ENCODE measurements around the gene DKKL1.

GRCh38 chr19:49417088-49417487 lies 53.4 kb downstream of the DKKL1 start:
- no peak for TF ChIP-seq YY1 (IDR thresholded peaks at IDR 0.05; ENCODE audit: low read depth)
- no peak for TF ChIP-seq EGR1 (IDR thresholded peaks at IDR 0.05)
- no peak for TF ChIP-seq TAF1 (IDR thresholded peaks at IDR 0.05; ENCODE audit: low read depth)

Measured in Ishikawa (cell line).